Thyroid gland (tissue), 4 donors: ENCODE data around the gene ZAR1L.

Experiments
- POLR2A ChIP-seq, 2 donors: fragments of 450-650 bp; IDR thresholded peaks; one replicate each; pipeline ENCODE4 v1.6.1; 2017; ENCODE audit warnings: antibody characterized with exemption in 2 of 2, mild to moderate bottlenecking in 2 of 2, moderate library complexity in 1 of 2
- TF ChIP-seq, protein P1 (sequence below), 6 experiments: fragments of 200-600 bp in 3 of 6; fragments of 450-650 bp in 3 of 6; sonication (generic) in 3 of 6; IDR thresholded peaks; one replicate each; pipeline ENCODE4 v1.5.1; 2016 to 2019; ENCODE audit warnings: antibody characterized with exemption in 6 of 6, mild to moderate bottlenecking in 2 of 6, inconsistent platforms in 1 of 6, moderate library complexity in 1 of 6

GRCh38 chr13:32262619-32263018 lies 52.5 kb downstream of the ZAR1L start:
- TF ChIP-seq, protein P1, sequence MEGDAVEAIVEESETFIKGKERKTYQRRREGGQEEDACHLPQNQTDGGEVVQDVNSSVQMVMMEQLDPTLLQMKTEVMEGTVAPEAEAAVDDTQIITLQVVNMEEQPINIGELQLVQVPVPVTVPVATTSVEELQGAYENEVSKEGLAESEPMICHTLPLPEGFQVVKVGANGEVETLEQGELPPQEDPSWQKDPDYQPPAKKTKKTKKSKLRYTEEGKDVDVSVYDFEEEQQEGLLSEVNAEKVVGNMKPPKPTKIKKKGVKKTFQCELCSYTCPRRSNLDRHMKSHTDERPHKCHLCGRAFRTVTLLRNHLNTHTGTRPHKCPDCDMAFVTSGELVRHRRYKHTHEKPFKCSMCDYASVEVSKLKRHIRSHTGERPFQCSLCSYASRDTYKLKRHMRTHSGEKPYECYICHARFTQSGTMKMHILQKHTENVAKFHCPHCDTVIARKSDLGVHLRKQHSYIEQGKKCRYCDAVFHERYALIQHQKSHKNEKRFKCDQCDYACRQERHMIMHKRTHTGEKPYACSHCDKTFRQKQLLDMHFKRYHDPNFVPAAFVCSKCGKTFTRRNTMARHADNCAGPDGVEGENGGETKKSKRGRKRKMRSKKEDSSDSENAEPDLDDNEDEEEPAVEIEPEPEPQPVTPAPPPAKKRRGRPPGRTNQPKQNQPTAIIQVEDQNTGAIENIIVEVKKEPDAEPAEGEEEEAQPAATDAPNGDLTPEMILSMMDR (IDR thresholded peaks at IDR 0.05), result no peak
- TF ChIP-seq POLR2A (IDR thresholded peaks at IDR 0.05), result no peak
